Endothelial cell of umbilical vein (primary cell): Measurements from ENCODE around the gene GRM2.

Experiments used
- FOS ChIP-seq: IDR thresholded peaks from 2 replicates; pipeline ENCODE4 v1.6.1; 2011; ENCODE audit warnings: mild to moderate bottlenecking, low read length, moderate library complexity, borderline replicate concordance; ENCODE audit not compliant: insufficient read depth
- GATA2 ChIP-seq: IDR thresholded peaks from 2 replicates; pipeline ENCODE4 v1.7.0; 2011; ENCODE audit warnings: low read depth, mild to moderate bottlenecking, moderate library complexity, mixed read lengths, low read length; ENCODE audit not compliant: insufficient read length, insufficient read depth
- POLR2A ChIP-seq: IDR thresholded peaks from 2 replicates; pipeline ENCODE4 v1.6.1; 2012; ENCODE audit warnings: low read depth, mild to moderate bottlenecking, control low read depth, low read length
- POLR2AphosphoS5 ChIP-seq: IDR thresholded peaks from 2 replicates; pipeline ENCODE4 v1.6.1; 2012; ENCODE audit warnings: low read depth, mild to moderate bottlenecking, control low read depth, low read length, moderate library complexity; ENCODE audit not compliant: insufficient read depth
- TF ChIP-seq, protein P1 (sequence below), 2 donors: IDR thresholded peaks; 1 replicate in 1 of 2; 2 replicates in 1 of 2; pipeline ENCODE4 v1.5.1; 2011; ENCODE audit warnings: low read length in 2 of 2, mild to moderate bottlenecking in 2 of 2, moderate library complexity in 2 of 2, control low read depth in 1 of 2, inconsistent platforms in 1 of 2, low read depth in 1 of 2; ENCODE audit not compliant: insufficient read depth in 1 of 2; ENCODE audit errors: extremely low read depth in 1 of 2
- TF ChIP-seq, protein P2 (sequence below): IDR thresholded peaks from 2 replicates; pipeline ENCODE4 v1.6.1; 2011; ENCODE audit not compliant: insufficient read depth, insufficient read length

DNA sequence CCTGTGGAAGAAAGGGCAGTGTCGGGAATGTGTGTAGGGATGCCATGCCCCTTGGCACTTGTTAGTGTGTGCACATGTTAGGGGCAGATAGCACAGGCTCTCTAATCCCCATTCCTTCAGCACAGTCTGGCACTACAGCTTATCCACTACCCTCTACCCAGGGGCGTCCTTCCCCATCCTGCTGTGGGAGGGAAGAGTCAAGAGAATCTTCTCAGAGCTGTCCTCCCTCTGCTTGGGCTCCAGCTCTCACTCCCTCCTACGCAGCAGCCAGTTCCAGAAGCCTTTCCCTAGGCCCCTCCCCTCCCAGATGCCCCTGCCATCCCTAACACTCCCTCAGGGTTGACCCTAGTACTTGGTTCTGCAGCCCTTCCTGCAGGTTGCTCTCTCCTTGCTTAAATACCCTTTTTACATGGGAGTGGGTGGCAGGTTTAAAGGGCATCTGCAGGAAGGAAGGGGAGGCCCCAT is 815 bp upstream of the GRM2 start:
- TF ChIP-seq, protein P1, sequence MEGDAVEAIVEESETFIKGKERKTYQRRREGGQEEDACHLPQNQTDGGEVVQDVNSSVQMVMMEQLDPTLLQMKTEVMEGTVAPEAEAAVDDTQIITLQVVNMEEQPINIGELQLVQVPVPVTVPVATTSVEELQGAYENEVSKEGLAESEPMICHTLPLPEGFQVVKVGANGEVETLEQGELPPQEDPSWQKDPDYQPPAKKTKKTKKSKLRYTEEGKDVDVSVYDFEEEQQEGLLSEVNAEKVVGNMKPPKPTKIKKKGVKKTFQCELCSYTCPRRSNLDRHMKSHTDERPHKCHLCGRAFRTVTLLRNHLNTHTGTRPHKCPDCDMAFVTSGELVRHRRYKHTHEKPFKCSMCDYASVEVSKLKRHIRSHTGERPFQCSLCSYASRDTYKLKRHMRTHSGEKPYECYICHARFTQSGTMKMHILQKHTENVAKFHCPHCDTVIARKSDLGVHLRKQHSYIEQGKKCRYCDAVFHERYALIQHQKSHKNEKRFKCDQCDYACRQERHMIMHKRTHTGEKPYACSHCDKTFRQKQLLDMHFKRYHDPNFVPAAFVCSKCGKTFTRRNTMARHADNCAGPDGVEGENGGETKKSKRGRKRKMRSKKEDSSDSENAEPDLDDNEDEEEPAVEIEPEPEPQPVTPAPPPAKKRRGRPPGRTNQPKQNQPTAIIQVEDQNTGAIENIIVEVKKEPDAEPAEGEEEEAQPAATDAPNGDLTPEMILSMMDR (IDR thresholded peaks at IDR 0.05; ENCODE audit: extremely low read depth in 1 of 2, insufficient read depth in 1 of 2, low read depth in 1 of 2, low read length in 2 of 2), result no peak
- no peak for TF ChIP-seq GATA2
- TF ChIP-seq, protein P2, sequence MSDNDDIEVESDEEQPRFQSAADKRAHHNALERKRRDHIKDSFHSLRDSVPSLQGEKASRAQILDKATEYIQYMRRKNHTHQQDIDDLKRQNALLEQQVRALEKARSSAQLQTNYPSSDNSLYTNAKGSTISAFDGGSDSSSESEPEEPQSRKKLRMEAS, result no peak
- TF ChIP-seq POLR2AphosphoS5, result no peak
- TF ChIP-seq POLR2A, result no peak
- TF ChIP-seq FOS, result no peak
